ENCODE results near the gene GPR157.

GPR157 gene

DNA sequence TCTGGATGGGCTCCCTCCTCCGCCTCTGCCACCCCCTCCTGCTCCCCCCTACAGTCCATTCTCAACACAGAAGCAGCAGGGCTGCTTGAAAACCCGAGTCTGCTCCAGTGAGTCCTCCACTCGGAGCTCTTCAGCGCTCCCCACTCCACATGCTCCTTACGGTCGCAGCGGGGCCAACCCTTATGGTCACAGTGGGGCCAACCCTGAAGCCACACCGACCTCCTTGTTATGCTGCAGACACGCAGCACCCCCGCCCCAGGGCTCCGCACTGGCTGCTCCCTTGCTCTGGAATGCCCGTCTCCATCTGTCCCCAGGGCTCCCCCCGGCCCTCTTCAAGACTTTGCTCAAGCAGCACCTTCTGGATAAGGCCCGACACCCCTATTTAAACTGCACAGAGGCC is 22.6 kb downstream of the GPR157 start:
- H2AK5ac ChIP-seq (ENCODE audit: low read length), result no peak overlapping the region
- H4K8ac ChIP-seq (ENCODE audit: low read depth, low read length), result no peak overlapping the region
- no peak overlapping the region for H4K12ac ChIP-seq (ENCODE audit: low read depth, low read length)
- H3K36me3 ChIP-seq (ENCODE audit: control insufficient read depth in 1 of 2, insufficient read depth in 2 of 2, low read length in 2 of 2), result peaks cover 6 to 28% of the 10 kb centered on the region in 2 experiments
- no peak overlapping the region for H2BK120ac ChIP-seq (ENCODE audit: insufficient read depth, low read length, poor library complexity)
- H2BK5ac ChIP-seq (ENCODE audit: low read depth, low read length, poor library complexity), result no peak overlapping the region
- H3K27me3 ChIP-seq (ENCODE audit: insufficient read depth, low read length), result no peaks in the 10 kb centered on the region
- DNase-seq, result no peak
- H3K9me3 ChIP-seq (ENCODE audit: insufficient read depth, low read depth, low read length), result no peaks in the 10 kb centered on the region
- no peak overlapping the region for H3K4me2 ChIP-seq (ENCODE audit: low read length)
- H3K18ac ChIP-seq (ENCODE audit: low read length), result no peak overlapping the region
- no peak overlapping the region for H3K23ac ChIP-seq (ENCODE audit: low read length)
- H3K27ac ChIP-seq (ENCODE audit: low read depth, low read length), result no peak overlapping the region
- H2AFZ ChIP-seq (ENCODE audit: insufficient read depth, low read length, poor library complexity), result no peak overlapping the region
- no peaks in the 10 kb centered on the region for H3K79me1 ChIP-seq (ENCODE audit: low read length)
- H4K91ac ChIP-seq (ENCODE audit: low read depth, low read length), result no peak overlapping the region
- H3K4ac ChIP-seq (ENCODE audit: low read depth, low read length), result no peak overlapping the region
- H3K9ac ChIP-seq (ENCODE audit: low read length), result no peak overlapping the region
- H2BK12ac ChIP-seq (ENCODE audit: low read length), result no peak overlapping the region
- WGBS (ENCODE audit: extremely low coverage, insufficient coverage, insufficient read length), result no CpG with 5 or more reads among the region's 14 CpGs
- no peaks in the 10 kb centered on the region for H3K79me2 ChIP-seq (ENCODE audit: control insufficient read depth, insufficient read depth, low read length, poor library complexity)
- no peaks in the 10 kb centered on the region for H3K4me1 ChIP-seq (ENCODE audit: control insufficient read depth in 1 of 2, insufficient read depth in 2 of 2, low read length in 2 of 2)
- H3K4me3 ChIP-seq (ENCODE audit: low read depth, low read length), result no peak overlapping the region
- H3K14ac ChIP-seq (ENCODE audit: low read length), result no peak overlapping the region

GRCh38 chr1:9105336-9105867 is 23.5 kb downstream of the GPR157 start:
- no peak overlapping the region for H4K12ac ChIP-seq (ENCODE audit: low read depth, low read length)
- no peak for DNase-seq
- no peak overlapping the region for H3K4me2 ChIP-seq (ENCODE audit: low read length)
- H2BK5ac ChIP-seq (ENCODE audit: low read depth, low read length, poor library complexity), result no peak overlapping the region
- H3K27me3 ChIP-seq (ENCODE audit: insufficient read depth, low read length), result no peaks in the 10 kb centered on the region
- H3K4me1 ChIP-seq (ENCODE audit: control insufficient read depth in 1 of 2, insufficient read depth in 2 of 2, low read length in 2 of 2), result no peaks in the 10 kb centered on the region
- H3K18ac ChIP-seq (ENCODE audit: low read length), result no peak overlapping the region
- H3K9me3 ChIP-seq (ENCODE audit: insufficient read depth, low read depth, low read length), result no peaks in the 10 kb centered on the region
- H2AFZ ChIP-seq (ENCODE audit: insufficient read depth, low read length, poor library complexity), result no peak overlapping the region
- no peaks in the 10 kb centered on the region for H3K79me1 ChIP-seq (ENCODE audit: low read length)
- no peak overlapping the region for H2AK5ac ChIP-seq (ENCODE audit: low read length)
- H3K27ac ChIP-seq (ENCODE audit: low read depth, low read length), result no peak overlapping the region
- H3K4me3 ChIP-seq (ENCODE audit: low read depth, low read length), result peak overlapping the region; percentile 3
- H2BK120ac ChIP-seq (ENCODE audit: insufficient read depth, low read length, poor library complexity), result no peak overlapping the region
- H3K14ac ChIP-seq (ENCODE audit: low read length), result no peak overlapping the region
- H2BK12ac ChIP-seq (ENCODE audit: low read length), result no peak overlapping the region
- no peak overlapping the region for H3K23ac ChIP-seq (ENCODE audit: low read length)
- no peak overlapping the region for H3K4ac ChIP-seq (ENCODE audit: low read depth, low read length)
- peaks cover 6 to 29% of the 10 kb centered on the region in 2 experiments for H3K36me3 ChIP-seq (ENCODE audit: control insufficient read depth in 1 of 2, insufficient read depth in 2 of 2, low read length in 2 of 2)
- no peaks in the 10 kb centered on the region for H3K79me2 ChIP-seq (ENCODE audit: control insufficient read depth, insufficient read depth, low read length, poor library complexity)
- no peak overlapping the region for H4K91ac ChIP-seq (ENCODE audit: low read depth, low read length)
- H4K8ac ChIP-seq (ENCODE audit: low read depth, low read length), result no peak overlapping the region
- H3K9ac ChIP-seq (ENCODE audit: low read length), result no peak overlapping the region
- no CpG with 5 or more reads among the region's 22 CpGs for WGBS (ENCODE audit: extremely low coverage, insufficient coverage, insufficient read length)

DNA sequence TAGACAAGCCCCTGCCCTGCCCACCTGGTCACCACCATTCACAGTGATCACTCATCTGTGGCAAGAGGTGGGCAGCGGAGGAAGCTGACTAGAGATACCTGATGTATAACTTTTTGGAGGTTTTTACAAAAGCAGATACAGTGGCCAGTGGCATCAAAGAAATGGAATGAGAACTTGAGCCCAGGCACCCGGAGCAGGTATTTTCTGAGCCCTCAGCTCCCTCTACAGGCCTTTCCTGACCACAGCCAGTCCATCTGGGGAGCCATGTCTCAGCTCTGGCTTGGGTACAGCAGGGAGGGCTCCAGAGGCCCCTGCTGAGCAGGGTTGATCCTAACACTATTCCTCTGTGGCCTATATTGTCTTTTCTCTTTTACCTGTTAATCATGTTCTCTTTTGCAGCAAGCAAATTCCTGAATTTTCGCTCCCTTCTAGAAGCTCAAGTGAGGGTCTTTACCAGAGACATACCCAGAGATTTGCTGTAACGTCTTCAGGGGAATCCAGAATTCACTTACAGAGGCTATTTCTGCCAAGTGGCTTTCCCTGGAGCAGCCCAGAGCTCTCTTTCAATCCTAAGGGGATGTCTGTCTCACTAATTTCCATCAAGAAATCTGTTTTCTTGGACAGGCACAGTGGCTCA is 27.3 kb downstream of the GPR157 start:
- no peak overlapping the region for H2AFZ ChIP-seq (ENCODE audit: insufficient read depth, low read length, poor library complexity)
- H3K4me2 ChIP-seq (ENCODE audit: low read length), result no peak overlapping the region
- no peaks in the 10 kb centered on the region for H3K9me3 ChIP-seq (ENCODE audit: insufficient read depth, low read depth, low read length)
- no peak overlapping the region for H4K91ac ChIP-seq (ENCODE audit: low read depth, low read length)
- H3K4ac ChIP-seq (ENCODE audit: low read depth, low read length), result no peak overlapping the region
- H3K27me3 ChIP-seq (ENCODE audit: insufficient read depth, low read length), result no peaks in the 10 kb centered on the region
- no CpG with 5 or more reads among the region's 4 CpGs for WGBS (ENCODE audit: extremely low coverage, insufficient coverage, insufficient read length)
- H3K36me3 ChIP-seq (ENCODE audit: control insufficient read depth in 1 of 2, insufficient read depth in 2 of 2, low read length in 2 of 2), result peaks cover 6 to 20% of the 10 kb centered on the region in 2 experiments
- no peak overlapping the region for H3K4me3 ChIP-seq (ENCODE audit: low read depth, low read length)
- H3K23ac ChIP-seq (ENCODE audit: low read length), result no peak overlapping the region
- no peak overlapping the region for H2BK12ac ChIP-seq (ENCODE audit: low read length)
- no peak overlapping the region for H3K9ac ChIP-seq (ENCODE audit: low read length)
- no peak overlapping the region for H3K18ac ChIP-seq (ENCODE audit: low read length)
- H3K27ac ChIP-seq (ENCODE audit: low read depth, low read length), result no peak overlapping the region
- H3K14ac ChIP-seq (ENCODE audit: low read length), result no peak overlapping the region
- H2BK120ac ChIP-seq (ENCODE audit: insufficient read depth, low read length, poor library complexity), result no peak overlapping the region
- H3K4me1 ChIP-seq (ENCODE audit: control insufficient read depth in 1 of 2, insufficient read depth in 2 of 2, low read length in 2 of 2), result no peaks in the 10 kb centered on the region
- DNase-seq, result peak; percentile 43 to 72
- H4K8ac ChIP-seq (ENCODE audit: low read depth, low read length), result no peak overlapping the region
- no peak overlapping the region for H2BK5ac ChIP-seq (ENCODE audit: low read depth, low read length, poor library complexity)
- H3K79me2 ChIP-seq (ENCODE audit: control insufficient read depth, insufficient read depth, low read length, poor library complexity), result no peaks in the 10 kb centered on the region
- no peak overlapping the region for H4K12ac ChIP-seq (ENCODE audit: low read depth, low read length)
- no peaks in the 10 kb centered on the region for H3K79me1 ChIP-seq (ENCODE audit: low read length)
- no peak overlapping the region for H2AK5ac ChIP-seq (ENCODE audit: low read length)

GRCh38 chr1:9100471-9101043 is 28.3 kb downstream of the GPR157 start:
- no peak overlapping the region for H4K12ac ChIP-seq (ENCODE audit: low read depth, low read length)
- WGBS (ENCODE audit: extremely low coverage, insufficient coverage, insufficient read length), result no CpG with 5 or more reads among the region's 8 CpGs
- H3K79me2 ChIP-seq (ENCODE audit: control insufficient read depth, insufficient read depth, low read length, poor library complexity), result no peaks in the 10 kb centered on the region
- H3K18ac ChIP-seq (ENCODE audit: low read length), result no peak overlapping the region
- no peak overlapping the region for H3K4me2 ChIP-seq (ENCODE audit: low read length)
- no peak overlapping the region for H2BK5ac ChIP-seq (ENCODE audit: low read depth, low read length, poor library complexity)
- H2BK120ac ChIP-seq (ENCODE audit: insufficient read depth, low read length, poor library complexity), result no peak overlapping the region
- no peak overlapping the region for H2BK12ac ChIP-seq (ENCODE audit: low read length)
- H3K79me1 ChIP-seq (ENCODE audit: low read length), result no peaks in the 10 kb centered on the region
- no peak overlapping the region for H4K91ac ChIP-seq (ENCODE audit: low read depth, low read length)
- H3K4me3 ChIP-seq (ENCODE audit: low read depth, low read length), result no peak overlapping the region
- H4K8ac ChIP-seq (ENCODE audit: low read depth, low read length), result no peak overlapping the region
- no peak overlapping the region for H3K9ac ChIP-seq (ENCODE audit: low read length)
- H3K14ac ChIP-seq (ENCODE audit: low read length), result no peak overlapping the region
- no peak overlapping the region for H2AK5ac ChIP-seq (ENCODE audit: low read length)
- peaks cover under 1% of the 10 kb centered on the region for H3K9me3 ChIP-seq (ENCODE audit: insufficient read depth, low read depth, low read length)
- DNase-seq, result no peak
- H2AFZ ChIP-seq (ENCODE audit: insufficient read depth, low read length, poor library complexity), result no peak overlapping the region
- peaks cover 6 to 17% of the 10 kb centered on the region in 2 experiments for H3K36me3 ChIP-seq (ENCODE audit: control insufficient read depth in 1 of 2, insufficient read depth in 2 of 2, low read length in 2 of 2)
- no peaks in the 10 kb centered on the region for H3K4me1 ChIP-seq (ENCODE audit: control insufficient read depth in 1 of 2, insufficient read depth in 2 of 2, low read length in 2 of 2)
- H3K27ac ChIP-seq (ENCODE audit: low read depth, low read length), result no peak overlapping the region
- no peaks in the 10 kb centered on the region for H3K27me3 ChIP-seq (ENCODE audit: insufficient read depth, low read length)
- no peak overlapping the region for H3K4ac ChIP-seq (ENCODE audit: low read depth, low read length)
- H3K23ac ChIP-seq (ENCODE audit: low read length), result no peak overlapping the region
